Measurements from ENCODE around the gene BTBD7. TPM values are rescaled to one million over a fixed set of nuclear protein-coding genes. Genes with fewer than 3 reads are reported as not detected.

BTBD7 gene
- total and polyA plus RNA-seq, 2 of the 4 experiments (the other 2 are of a cell fraction): 11.9 to 30.5 TPM

- H2AK9ac ChIP-seq (replicated peaks; ENCODE audit: low read depth, low read length, poor library complexity): no peak overlapping the region
- H3K9ac ChIP-seq (ENCODE audit: low read depth, low read length): no peak overlapping the region
- ChIA-PET POLR2A (ENCODE audit: unreplicated experiment) (no interaction called here), CTCF (no interaction called here)
- H3K9me1 ChIP-seq (ENCODE audit: insufficient read depth, low read length): no peaks in the 10 kb centered on the region
- no peak overlapping the region for H4K91ac ChIP-seq (ENCODE audit: insufficient read depth, low read depth, low read length)
- no peak overlapping the region for H3K27ac ChIP-seq (ENCODE audit: insufficient read depth, low read length)
- no TSS peak for BruUV-seq (replicated peaks)
- no peak overlapping the region for H2BK15ac ChIP-seq (ENCODE audit: low read depth, low read length)
- H2BK5ac ChIP-seq (ENCODE audit: low read depth, low read length, poor library complexity, severe bottlenecking): no peak overlapping the region
- no peak overlapping the region for H3K18ac ChIP-seq (ENCODE audit: low read depth, low read length)
- H3K4me3 ChIP-seq (ENCODE audit: insufficient read depth, low read depth, low read length): no peak overlapping the region
- WGBS, 2 experiments (ENCODE audit: extremely low coverage in 2 of 2, insufficient read length in 1 of 2): no CpG with 5 or more reads among the region's 2 CpGs
- H3K4me2 ChIP-seq (ENCODE audit: low read depth, low read length): no peak overlapping the region
- no peak for DNase-seq
- no peak overlapping the region for H3K4ac ChIP-seq (ENCODE audit: low read depth, low read length)
- H3K23ac ChIP-seq (ENCODE audit: low read depth, low read length): no peak overlapping the region
- H3K27me3 ChIP-seq (ENCODE audit: control insufficient read depth, insufficient read depth, low read length): no peaks in the 10 kb centered on the region
- no peak overlapping the region for H3K14ac ChIP-seq (replicated peaks; ENCODE audit: low read depth, low read length)
- no peaks in the 10 kb centered on the region for H3K4me1 ChIP-seq (ENCODE audit: control insufficient read depth, insufficient read depth, low read length)
- intact Hi-C loops (cut with micrococcal nuclease) (no loop called here), dilution Hi-C loops (cut with HindIII; ENCODE audit: low sequenced_read_pairs, unreplicated experiment) (no loop called here), in situ Hi-C loops (cut with MboI; ENCODE audit: low sequenced_read_pairs) (loop anchor here (10.0 kb wide), 1 partner anchor 330 kb away; no protein-coding TSS in a partner anchor)
- peaks cover 0 to 2% of the 10 kb centered on the region in 2 experiments; a peak in 1 of 4 replicates for H3K79me1 ChIP-seq (ENCODE audit: low read depth in 1 of 2, low read length in 2 of 2)
- no peaks in the 10 kb centered on the region for H4K20me1 ChIP-seq (ENCODE audit: insufficient read depth, low read length)
- no peak overlapping the region for H2BK20ac ChIP-seq (ENCODE audit: low read depth, low read length)
- peaks cover 8% of the 10 kb centered on the region for H3K36me3 ChIP-seq (ENCODE audit: control insufficient read depth, insufficient read depth, low read length)
- no peak overlapping the region for H4K8ac ChIP-seq (ENCODE audit: low read depth in 2 of 2, low read length in 2 of 2)
- no peak overlapping the region for H2AFZ ChIP-seq (replicated peaks; ENCODE audit: low read length, poor library complexity)
- H4K5ac ChIP-seq (ENCODE audit: low read depth, low read length): no peak overlapping the region
- no peak overlapping the region for H2BK120ac ChIP-seq (ENCODE audit: low read depth, low read length)
- H3K56ac ChIP-seq (ENCODE audit: extremely low read depth, insufficient read depth, low read length): no peak overlapping the region
- ATAC-seq (ENCODE audit: low read depth): no peak
- TF ChIP-seq MAZ (IDR thresholded peaks at IDR 0.05; ENCODE audit: borderline replicate concordance, low read depth, low read length) (no peak), ELK1 (IDR thresholded peaks at IDR 0.05; ENCODE audit: borderline replicate concordance, low read depth, low read length) (no peak), USF2 (IDR thresholded peaks at IDR 0.05; ENCODE audit: low read depth, low read length) (no peak), MXI1 (IDR thresholded peaks at IDR 0.05; ENCODE audit: borderline replicate concordance, low read depth, low read length) (no peak), RCOR1 (IDR thresholded peaks at IDR 0.05; ENCODE audit: insufficient replicate concordance, low read length) (no peak), RFX5 (IDR thresholded peaks at IDR 0.05; ENCODE audit: low read depth, low read length) (no peak), BHLHE40 (IDR thresholded peaks at IDR 0.05; ENCODE audit: low read depth, low read length) (no peak)
- TF ChIP-seq, protein P1, sequence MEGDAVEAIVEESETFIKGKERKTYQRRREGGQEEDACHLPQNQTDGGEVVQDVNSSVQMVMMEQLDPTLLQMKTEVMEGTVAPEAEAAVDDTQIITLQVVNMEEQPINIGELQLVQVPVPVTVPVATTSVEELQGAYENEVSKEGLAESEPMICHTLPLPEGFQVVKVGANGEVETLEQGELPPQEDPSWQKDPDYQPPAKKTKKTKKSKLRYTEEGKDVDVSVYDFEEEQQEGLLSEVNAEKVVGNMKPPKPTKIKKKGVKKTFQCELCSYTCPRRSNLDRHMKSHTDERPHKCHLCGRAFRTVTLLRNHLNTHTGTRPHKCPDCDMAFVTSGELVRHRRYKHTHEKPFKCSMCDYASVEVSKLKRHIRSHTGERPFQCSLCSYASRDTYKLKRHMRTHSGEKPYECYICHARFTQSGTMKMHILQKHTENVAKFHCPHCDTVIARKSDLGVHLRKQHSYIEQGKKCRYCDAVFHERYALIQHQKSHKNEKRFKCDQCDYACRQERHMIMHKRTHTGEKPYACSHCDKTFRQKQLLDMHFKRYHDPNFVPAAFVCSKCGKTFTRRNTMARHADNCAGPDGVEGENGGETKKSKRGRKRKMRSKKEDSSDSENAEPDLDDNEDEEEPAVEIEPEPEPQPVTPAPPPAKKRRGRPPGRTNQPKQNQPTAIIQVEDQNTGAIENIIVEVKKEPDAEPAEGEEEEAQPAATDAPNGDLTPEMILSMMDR (conservative IDR thresholded peaks at IDR 0.05; ENCODE audit: low read depth, low read length): no peak
- H2AK5ac ChIP-seq (ENCODE audit: low read depth, low read length): no peak overlapping the region
- no peaks in the 10 kb centered on the region for H3K9me3 ChIP-seq (ENCODE audit: control insufficient read depth, insufficient read depth, low read length)
Measured at GRCh38 chr14:93214598-93214997, 118.2 kb downstream of the BTBD7 start.

Data from IMR-90 (cell line).